ENCODE data around the gene AP4E1.

DNA sequence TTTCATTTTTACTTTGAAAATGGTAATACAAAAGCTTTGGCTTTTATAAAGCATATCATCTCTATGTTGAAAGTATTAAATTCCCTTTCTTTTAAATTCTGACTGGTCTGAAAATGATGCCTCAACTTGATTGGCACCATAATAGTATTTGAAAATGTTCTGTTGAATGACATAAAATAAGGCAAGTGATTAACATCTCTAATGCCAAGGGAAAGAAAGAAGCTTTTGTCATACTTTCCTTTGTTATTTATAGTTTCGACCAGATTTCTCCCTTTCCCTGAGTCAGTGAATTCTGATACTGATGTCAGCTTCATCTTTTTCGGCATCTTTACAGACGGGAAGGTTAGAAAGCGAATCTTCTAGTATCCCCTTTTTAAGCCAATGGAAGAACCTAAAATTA, 3.4 kb upstream of the AP4E1 start:
- TF ChIP-seq POLR2A (IDR thresholded peaks at IDR 0.05; ENCODE audit: low read length) (no peak), GATA1 (IDR thresholded peaks at IDR 0.05; ENCODE audit: low read depth, low read length) (no peak)
